GM04504 (cell line): ENCODE data around the gene RFX3.
A peak's percentile ranks its signal among the peaks of the same experiment; 100 is the strongest.
"Not testable (repeated sequence)": the region's sequence is repeated elsewhere in the genome, so short reads cannot be mapped to it uniquely, and the experiment has no call there.

Experiments
- DNase-seq: peaks from one replicate; pipeline ENCODE4 v3.0.0-alpha.2; 2012; ENCODE audit warnings: low read depth

The RFX3 gene

DNA sequence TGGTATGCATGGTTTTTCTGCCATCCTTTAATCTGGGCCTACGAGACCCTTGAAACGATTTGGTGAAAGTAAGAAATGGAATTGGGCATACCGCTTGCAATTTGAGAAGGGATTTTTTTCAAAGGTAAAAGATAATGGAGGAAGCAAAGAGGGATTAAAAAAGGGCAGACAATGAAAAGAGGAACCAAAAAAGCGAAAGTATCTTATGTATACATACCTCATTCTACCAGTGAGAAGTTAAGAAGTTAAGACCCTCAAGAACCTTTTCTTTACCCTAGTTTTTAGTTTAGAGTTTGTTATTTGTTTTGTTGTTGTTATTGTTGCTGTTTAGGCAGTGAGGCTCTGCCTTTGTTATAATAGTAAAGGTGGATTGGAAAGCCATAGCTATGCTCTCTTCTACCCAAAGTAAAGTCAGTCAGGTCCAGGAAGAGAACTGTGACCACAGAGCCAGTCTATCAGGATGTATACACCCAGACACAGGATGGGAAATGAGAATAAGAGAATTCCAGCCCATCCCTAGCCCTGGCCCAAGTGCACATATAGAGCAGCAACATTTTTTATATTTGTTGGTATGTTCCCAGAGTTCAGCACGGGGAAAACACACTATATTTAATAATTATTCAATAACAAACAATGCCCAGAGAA lies 166.6 kb downstream of the RFX3 start:
- DNase-seq = no peak

DNA sequence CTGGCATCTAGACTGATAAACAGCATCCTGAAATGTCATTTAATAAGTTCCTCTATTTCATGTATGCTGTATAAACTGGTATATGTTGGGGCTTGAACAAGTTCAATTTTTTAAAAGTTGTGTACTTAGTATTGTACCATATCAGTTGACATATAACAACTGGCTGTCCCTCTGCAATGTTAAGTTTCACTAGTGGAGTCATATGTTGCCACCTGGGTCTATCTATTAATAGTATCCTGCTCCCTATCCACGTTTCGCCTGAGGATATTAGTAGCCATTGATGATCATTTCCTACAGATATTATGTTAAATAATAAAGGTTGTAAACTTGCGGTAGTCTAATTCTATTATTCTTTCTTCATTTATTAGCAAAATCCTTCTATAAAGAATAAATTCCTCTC lies 177.6 kb downstream of the RFX3 start:
- no peak for DNase-seq

DNA sequence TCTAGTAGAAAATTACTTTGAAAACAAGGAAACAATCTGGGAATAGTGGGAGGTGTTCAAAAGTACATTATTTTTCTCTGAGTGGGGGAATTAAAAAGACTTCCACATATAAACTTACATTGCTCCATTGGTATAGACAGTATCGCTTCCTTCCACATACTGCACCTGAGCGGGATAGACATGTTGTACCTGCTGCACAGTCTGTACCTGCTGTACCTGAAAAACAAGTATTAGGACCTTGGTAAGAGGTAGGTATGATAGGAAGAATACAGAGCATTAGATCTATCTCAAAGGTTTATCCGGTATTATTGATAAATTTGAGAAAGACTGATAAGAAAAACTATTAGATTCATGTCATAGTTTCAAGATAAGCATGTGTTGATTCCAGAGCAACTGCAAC lies 179.3 kb downstream of the RFX3 start:
- DNase-seq = no peak

DNA sequence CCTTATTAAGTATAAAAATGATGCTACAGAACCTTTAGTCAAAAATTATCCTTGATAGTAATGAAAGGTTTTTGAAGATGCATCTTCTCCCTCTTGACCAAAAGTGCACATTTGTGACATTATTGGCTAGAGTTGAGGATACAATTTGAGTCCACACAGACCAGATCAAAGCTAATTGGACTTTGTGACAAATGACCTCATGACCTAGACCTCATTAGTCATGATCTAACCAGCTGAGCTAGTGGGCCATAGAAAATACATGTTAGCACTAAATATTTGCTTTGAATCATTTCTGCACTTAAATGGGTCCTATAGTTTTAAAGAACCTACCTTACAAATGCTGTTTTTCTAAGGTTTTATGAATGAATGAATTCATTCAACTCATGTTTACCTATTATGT lies 182.1 kb downstream of the RFX3 start:
- DNase-seq = no peak

DNA sequence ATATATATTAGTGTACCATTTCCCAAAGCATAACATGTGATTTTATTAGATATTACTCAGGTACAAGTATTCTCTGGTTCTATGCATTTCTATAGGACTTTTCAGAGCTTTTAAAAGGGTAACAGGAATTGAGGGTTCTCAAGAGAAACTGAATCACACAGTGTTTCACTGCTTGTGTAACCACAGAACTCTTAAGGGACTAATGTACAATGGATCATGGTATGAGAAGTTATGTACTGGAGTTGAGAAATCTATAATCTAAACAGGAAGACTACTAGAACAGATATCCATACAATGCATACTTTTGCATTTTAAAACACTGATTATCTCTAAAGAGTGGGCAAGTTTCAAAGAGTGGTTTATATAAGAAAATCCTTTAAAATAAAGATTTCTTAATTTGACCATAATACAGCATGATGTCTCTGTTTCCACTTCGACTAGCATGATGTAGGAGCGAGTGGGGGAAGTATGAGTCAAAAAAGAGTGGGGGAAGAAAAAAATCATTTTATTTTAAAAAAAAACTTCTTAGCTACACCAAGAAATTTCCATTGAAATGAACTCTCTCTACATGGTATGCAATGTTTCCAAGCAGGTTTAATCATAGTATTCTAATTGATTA lies 183.5 kb downstream of the RFX3 start:
- DNase-seq = no peak

DNA sequence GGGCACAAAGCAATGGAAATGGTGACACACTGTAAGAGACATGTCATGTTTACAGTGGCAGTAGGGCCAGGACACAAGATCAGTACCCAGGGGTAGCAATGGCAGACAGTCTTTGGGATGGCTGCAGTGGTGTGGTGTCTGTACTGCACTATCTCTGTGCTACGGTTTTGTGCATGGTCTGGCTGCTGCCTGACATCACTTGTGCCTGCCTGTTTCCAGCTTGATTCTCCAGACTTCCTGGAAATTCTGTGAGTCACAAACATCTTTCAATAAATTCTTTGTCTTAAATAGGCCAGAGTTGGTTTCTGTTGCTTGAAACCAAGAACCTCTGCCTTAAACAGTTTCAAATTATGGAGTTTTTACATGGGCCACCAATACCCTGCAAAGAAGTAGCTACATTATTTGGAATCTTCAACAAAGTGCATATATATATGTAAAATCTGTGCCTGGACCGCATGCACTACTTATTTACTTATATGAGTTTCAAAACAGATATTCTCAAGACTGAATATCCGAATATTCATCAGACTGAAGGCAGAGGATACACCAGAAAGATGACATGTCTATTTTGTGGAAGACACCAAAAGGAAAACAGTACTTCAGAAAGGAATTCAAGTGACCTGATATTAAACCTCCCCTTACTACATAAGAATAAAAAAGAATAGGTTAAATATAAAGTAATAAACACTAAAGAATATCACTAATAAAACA lies 188.1 kb downstream of the RFX3 start:
- peak; percentile 17 for DNase-seq

DNA sequence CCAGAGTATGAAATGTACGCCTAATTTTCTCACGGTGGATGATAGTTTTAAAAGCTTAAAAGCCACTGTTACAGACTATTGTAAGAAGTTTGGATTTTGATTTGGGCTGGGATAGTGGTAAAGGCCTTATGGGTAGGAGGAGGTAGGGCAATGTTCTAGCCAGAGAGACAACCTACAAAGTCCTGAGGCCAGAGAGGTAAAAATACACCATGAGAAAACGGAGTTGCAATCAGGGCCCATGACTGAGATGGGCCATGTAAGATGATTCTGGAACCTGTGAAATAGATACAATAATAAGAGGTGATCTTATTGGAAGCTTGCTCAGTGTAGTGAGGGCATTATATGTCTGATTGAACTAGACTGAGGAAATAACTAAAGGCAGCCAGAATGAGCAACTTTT lies 188.8 kb downstream of the RFX3 start:
- DNase-seq = no peak

DNA sequence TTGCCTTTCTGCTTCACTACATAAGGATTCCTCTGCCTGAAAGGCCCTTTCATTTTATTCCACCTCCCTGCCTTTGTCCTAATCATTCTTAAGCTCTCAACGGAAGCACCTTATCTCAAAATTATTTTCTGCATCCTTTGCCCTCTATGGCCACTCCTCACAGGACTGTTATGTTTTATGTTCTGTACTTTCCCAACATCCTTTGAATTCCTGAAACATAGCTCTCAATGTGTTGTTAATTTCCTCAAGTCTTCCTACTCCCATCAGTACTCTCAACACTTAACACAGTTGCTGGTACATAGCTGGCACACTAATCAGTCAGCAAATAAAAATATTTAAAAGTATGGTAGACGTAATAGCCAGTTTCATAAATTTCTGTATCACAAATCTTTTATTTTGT lies 193.0 kb downstream of the RFX3 start:
- no peak for DNase-seq

DNA sequence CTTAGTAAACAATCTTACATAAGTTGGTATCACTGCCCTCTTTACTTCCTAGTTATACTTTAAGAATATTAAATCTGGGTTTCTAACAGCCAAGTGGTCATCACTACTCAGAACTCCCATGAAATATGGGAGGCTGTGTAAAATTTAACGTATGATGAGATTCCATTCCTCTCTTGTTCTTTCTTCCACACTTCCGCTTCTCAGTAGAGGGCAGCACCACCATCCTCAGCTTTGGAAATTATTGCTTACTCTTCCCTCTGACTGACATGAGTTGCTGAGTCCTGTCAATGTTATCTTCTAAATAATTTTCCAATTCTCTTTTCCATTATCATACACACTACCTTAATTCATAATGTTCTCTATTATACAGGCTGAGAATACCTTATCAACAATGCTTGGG lies 194.0 kb downstream of the RFX3 start:
- DNase-seq = no peak

DNA sequence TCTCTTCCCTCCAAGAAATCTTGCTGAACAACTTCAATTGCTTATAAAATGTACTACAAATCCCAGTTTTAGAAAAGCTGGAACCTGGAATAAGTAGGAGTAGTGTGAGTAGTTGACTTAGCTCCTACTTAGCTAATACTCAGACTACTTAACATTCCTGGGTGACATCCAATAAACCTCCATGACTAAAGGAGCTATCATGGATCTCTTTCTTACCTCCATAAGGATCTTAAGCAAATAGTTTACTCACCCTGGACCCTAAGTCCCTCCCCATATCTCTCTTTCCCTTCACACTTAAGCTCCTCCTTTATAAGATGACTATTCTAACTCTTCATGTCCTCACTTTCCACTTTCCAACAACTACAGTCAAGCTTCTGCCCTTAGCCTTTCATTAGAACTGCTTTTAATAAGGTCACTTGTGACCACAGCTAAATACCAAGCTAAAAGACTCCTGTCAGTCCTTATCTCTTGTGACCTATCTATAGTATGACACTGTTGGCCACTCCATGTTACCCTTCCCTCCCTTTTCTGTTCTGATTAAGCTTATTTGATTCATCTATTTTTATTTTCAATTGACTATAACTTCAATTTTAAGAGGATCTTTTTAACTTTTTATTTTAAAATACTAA lies 194.9 kb downstream of the RFX3 start:
- no peak for DNase-seq

DNA sequence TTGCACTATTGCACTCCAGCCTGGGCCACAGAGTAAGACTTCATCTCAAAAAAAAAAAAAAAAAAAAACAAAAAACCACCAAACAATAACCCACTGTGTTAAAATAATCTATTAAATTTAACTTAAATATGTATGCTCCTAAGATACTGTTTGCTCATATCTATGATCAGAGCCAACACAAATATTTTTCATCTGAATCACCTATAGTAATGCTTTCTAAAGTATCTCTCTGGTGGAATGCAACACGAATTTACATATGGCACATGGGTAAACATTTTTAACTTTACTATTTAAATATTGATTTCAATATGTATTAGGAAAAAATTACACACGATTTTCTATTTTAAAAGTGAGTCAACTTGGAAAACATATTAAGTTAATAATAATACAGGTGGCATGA lies 196.4 kb downstream of the RFX3 start:
- no peak for DNase-seq

DNA sequence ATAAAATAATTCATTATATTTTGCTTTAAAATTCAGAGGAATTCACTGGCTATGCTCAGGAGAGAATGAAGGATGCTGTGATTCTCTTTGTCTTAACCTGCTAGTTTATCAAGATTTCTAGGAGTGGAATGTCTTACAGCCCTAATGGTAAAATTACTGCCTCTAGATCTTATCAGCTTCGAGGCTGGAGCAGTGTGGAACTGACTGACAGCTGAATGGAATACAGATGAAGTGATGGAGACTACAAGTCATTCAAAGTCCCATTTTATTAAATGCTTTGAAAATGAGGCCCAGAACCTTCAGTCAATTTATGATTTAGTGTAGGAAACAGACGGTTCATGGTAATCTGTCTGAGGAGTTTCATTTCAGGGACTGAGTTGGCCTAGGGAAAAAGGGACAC lies 202.1 kb downstream of the RFX3 start:
- no peak for DNase-seq

DNA sequence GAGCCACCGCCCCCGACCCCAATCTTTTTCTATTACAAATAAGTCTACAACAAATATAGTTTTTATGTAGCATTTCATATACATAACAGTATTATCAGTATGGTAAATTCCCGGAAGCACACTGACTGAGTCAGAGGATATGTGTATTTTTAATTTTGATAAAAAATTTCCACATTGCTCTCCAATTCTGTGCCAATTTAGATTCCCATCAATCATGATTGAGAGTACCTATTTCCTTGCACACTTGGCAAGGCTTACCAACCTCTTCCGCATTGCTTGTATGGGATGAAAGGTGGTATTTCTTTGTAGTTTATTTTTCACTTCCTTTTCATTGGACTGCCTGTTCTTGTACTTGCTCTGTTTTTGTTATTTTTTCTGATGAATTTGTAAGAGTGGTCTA lies 204.6 kb downstream of the RFX3 start:
- no peak for DNase-seq

DNA sequence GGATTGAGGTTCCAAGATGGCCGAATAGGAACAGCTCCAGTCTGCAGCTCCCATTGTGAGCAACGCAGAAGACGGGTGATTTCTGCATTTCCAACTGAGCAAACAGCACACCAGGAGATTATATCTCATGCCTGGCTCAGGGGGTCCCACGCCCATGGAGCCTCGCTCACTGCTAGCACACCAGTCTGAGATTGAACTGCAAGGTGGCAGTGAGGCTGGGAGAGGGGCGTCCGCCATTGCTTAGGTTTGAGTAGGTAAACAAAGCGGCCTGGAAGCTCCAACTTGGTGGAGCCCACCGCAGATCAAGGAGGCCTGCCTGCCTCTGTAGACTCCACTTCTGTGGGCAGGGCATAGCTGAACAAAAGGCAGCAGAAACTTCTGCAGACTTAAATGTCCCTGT lies 213.2 kb downstream of the RFX3 start:
- DNase-seq = not testable (repeated sequence)

DNA sequence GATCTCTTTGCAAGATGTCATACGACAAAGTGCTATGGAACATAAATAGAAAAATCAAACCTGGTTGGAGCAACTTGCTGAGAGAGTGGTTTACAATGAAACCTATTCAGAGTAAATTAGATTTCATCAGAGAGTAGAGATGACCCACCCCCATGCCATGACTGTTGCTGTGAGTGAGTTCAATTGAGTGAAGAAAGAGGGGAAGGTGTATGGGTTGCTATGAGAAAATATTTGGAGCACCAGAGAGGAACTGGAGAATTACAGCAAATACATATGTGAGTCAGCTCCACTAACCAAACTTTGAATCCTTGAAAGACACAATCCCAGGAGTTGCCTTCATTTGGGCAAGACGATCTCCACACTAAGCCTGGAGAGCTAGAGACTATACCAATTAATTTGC lies 217.2 kb downstream of the RFX3 start:
- DNase-seq = no peak

DNA sequence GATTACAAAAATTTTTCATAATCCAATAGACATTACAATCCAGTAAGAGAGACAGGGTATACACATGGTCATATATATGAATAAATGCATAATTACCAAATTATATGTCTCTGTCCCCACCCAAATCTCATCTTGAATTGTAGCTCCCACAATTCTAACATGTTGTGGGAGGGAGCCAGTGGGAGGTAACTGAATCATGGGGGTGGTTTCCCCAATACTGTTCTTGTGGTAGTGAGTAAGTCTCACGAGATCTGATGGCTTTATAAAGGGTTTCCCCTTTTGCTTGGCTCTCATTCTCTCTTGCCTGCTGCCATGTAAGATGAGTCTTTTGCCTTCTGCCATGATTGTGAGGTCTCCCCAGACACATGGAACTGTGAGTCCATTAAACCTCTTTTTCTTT lies 221.4 kb downstream of the RFX3 start:
- DNase-seq = not testable (repeated sequence)

DNA sequence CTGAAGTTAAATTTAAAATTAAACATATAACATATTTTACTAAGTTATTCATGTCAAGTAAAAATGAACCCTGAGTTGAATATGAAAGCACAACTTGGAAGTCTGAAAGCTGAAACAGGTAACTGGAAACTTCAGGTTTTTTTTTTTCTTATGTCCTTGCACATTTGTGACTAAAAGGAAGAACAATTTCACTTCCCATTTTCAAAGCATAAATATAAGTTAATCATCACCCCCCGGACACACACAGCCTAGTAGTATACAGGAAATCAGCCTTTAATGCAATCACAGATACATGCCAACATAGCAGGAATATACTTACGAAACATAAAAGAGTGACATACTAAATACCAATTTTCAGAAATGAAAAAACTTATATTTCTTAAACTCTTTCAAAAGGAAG lies 225.9 kb downstream of the RFX3 start:
- DNase-seq = no peak

DNA sequence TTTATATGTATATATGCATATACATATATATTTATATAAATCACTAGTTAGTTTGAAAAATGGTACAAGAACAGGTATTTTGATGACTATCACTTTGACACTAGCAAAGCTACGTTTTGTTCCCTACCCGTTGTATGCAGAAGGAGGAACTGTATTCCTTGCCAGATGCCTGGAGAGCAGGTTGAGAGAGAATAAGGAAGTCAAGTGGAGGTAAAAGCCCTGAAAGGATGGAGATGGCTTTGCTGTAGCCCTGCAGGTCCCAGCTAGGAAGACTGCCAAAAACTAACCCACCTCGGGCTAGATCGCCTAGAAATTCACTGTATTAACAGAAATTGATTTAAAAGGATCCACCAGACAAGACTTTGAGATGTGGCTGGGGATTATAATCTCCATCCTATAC lies 229.3 kb downstream of the RFX3 start:
- no peak for DNase-seq

DNA sequence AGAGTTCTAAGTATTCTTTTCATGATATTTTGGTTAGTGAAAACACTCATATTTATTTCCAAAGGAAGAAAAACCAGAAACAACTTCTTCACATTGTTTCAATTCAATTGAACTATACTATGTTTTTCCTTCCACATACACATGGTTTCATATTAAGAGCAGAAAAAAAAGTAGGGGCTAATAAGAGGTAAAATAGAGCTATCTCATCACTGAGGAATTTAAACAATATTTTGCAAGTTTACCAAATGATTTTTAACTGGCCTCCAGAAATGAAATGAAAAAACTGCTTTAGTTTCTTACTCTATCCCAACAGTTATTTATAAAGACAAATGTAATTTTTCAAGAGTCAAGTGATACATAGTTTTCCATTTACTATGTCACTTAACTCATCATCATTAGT lies 233.5 kb downstream of the RFX3 start:
- no peak for DNase-seq

DNA sequence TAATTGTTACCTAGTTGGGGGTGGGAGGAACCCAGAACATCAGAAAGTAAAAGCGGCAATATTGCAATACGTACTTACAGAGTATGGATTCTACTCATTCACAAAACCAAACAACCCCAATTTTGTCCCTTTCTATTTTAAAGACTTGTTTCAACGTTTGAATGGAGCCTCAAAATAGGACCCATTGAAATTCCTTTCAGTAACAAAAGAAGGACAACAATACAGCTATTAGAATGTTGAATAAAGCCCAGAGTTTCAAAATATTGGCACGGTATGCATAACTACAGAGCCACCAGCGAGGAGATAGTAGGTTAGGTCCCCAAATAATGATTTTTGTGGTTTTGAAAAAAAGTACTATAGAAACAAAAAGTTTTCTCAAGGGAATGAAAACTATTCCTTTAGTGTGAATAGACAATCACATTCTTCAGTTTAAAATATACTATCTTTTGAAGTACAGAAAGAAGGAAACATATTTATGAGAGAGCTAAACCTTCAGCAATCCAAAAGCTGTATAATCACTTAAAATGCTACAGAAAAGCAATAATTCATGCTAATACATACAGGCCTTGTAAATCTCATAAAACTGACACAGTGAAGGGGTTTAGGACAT lies 235.5 kb downstream of the RFX3 start:
- DNase-seq = no peak

DNA sequence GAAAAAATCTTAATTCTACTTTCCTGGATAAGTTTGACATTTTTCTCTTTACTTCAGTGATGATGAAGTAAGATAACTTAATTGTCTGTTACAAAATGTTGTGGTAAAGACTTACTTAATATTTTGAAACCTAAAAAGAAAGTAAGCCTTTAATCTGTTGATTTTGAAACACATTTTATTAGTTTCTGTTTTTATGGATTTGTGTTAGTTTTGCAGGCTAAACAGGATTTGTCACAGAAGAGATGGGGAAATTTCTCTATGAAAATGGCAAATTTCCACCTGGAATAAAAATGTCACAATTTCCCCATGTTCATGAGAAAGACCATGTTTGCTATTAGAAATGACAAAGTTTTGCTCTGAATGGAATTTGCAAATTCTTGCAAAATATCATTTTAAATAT lies 237.1 kb downstream of the RFX3 start:
- no peak for DNase-seq

DNA sequence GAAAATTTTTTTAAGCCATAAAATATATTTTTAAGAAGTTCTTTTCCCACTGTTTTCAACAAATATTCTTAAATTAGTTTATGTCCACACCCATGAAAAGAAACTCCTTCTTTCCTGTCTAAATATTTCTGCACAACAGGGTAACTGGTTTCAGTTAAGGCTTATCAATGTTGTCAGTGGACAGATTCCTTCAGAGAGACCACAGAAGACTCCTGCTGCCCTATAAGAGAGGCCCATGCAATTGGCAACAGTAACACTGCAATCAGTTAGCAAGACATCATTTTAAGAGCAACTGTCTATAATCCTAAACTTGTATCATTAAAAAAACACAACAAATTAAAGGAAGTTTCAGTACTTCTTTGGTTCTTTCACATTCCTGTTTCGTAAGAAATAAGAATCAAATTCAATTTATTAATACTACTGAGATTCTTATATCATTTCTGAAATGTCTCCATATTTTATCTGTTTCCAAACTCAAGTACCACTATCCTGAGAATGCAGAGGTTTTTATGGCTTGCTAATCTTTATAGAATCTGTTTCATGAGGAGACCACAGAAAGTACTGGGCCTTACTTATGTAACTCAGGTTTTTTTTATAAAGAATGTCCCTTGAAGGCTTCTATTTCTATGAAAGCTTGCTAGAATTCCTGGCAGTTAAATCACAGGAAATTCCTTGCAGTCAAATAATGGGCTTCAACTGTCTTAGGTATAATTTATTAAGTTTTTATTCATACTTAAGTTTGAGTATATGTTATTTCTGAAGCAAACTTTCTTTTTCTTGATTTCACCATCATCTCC lies 240.2 kb downstream of the RFX3 start:
- peak; percentile 52 for DNase-seq
